HEK293 (cell line): ENCODE results near the gene TAS2R39.

ENCODE experiments used
- CTCF ChIA-PET: fragments of 350-600 bp; formaldehyde crosslinking; extraction: SDS; loops from one replicate; lab custom pipeline; 2021; ENCODE audit warnings: antibody characterized with exemption; lab: Yijun Ruan, JAX
- POLR2A ChIA-PET: fragments of 300-600 bp; formaldehyde crosslinking; extraction: SDS; loops from one replicate; lab custom pipeline; 2020; ENCODE audit warnings: antibody characterized with exemption, inconsistent platforms; lab: Yijun Ruan, JAX
- H3K27ac ChIP-seq: fragments of 200-500 bp; sonication (Bioruptor generic); 2 replicates; pipeline ENCODE4 v1.5.1; 2014; ENCODE audit warnings: low read depth, low read length, control low read depth, inconsistent platforms; ENCODE audit errors: extremely low read depth
- H3K36me3 ChIP-seq, 2 experiments: fragments of 200-500 bp in 1 of 2; sonication (Bioruptor generic) in 1 of 2; 1 replicate in 1 of 2; 2 replicates in 1 of 2; pipeline ENCODE4 v1.5.1; 2014 to 2017; ENCODE audit warnings: inconsistent platforms in 2 of 2, low read length in 2 of 2; ENCODE audit not compliant: control insufficient read depth in 2 of 2, insufficient read depth in 1 of 2
- H3K4me1 ChIP-seq: fragments of 200-500 bp; sonication (Bioruptor generic); 2 replicates; pipeline ENCODE4 v1.5.1; 2014; ENCODE audit warnings: mild to moderate bottlenecking, low read length, inconsistent platforms; ENCODE audit not compliant: control insufficient read depth, insufficient read depth
- H3K4me3 ChIP-seq: 2 replicates; pipeline ENCODE4 v1.5.1; 2011; ENCODE audit warnings: low read depth, mild to moderate bottlenecking, control low read depth, low read length, moderate library complexity
- H3K9me3 ChIP-seq: fragments of 200-500 bp; sonication (Bioruptor generic); 2 replicates; pipeline ENCODE4 v1.5.1; 2014; ENCODE audit warnings: low read depth, low read length, inconsistent platforms; ENCODE audit not compliant: control insufficient read depth, insufficient read depth
- BCL11B ChIP-seq: fragments of 450-650 bp; formaldehyde crosslinking; IDR thresholded peaks from 2 replicates; pipeline ENCODE4 v1.5.1; 2016; ENCODE audit warnings: low read depth, missing biosample characterization, missing genetic modification characterization
- ZFP41 ChIP-seq: fragments of 450-650 bp; formaldehyde crosslinking; IDR thresholded peaks from 2 replicates; pipeline ENCODE4 v1.5.1; 2016; ENCODE audit warnings: missing biosample characterization, missing genetic modification characterization, borderline replicate concordance
- ZFP69B ChIP-seq: fragments of 450-650 bp; formaldehyde crosslinking; IDR thresholded peaks from 2 replicates; pipeline ENCODE4 v1.5.1; 2016; ENCODE audit warnings: missing biosample characterization, missing genetic modification characterization
- ZNF157 ChIP-seq: fragments of 450-650 bp; formaldehyde crosslinking; IDR thresholded peaks from 2 replicates; pipeline ENCODE4 v1.5.1; 2016; ENCODE audit warnings: missing biosample characterization, missing genetic modification characterization
- ZNF202 ChIP-seq: fragments of 450-650 bp; formaldehyde crosslinking; IDR thresholded peaks from 2 replicates; pipeline ENCODE4 v1.5.1; 2016; ENCODE audit warnings: missing biosample characterization, missing genetic modification characterization, borderline replicate concordance
- ZNF239 ChIP-seq: fragments of 450-650 bp; formaldehyde crosslinking; IDR thresholded peaks from 2 replicates; pipeline ENCODE4 v1.5.1; 2016; ENCODE audit warnings: missing biosample characterization, missing genetic modification characterization
- ZNF335 ChIP-seq: fragments of 450-650 bp; formaldehyde crosslinking; conservative IDR thresholded peaks from 2 replicates; pipeline ENCODE4 v1.5.1; 2016; ENCODE audit warnings: missing biosample characterization, missing genetic modification characterization
- ZNF501 ChIP-seq: fragments of 450-650 bp; formaldehyde crosslinking; IDR thresholded peaks from 2 replicates; pipeline ENCODE4 v1.5.1; 2016; ENCODE audit warnings: missing biosample characterization, missing genetic modification characterization
- ZNF585B ChIP-seq: fragments of 450-650 bp; formaldehyde crosslinking; IDR thresholded peaks from 2 replicates; pipeline ENCODE4 v1.5.1; 2016; ENCODE audit warnings: missing biosample characterization, missing genetic modification characterization
- ZNF658 ChIP-seq: fragments of 450-650 bp; formaldehyde crosslinking; IDR thresholded peaks from 2 replicates; pipeline ENCODE4; 2016; ENCODE audit warnings: missing biosample characterization, missing genetic modification characterization
- ZNF664 ChIP-seq: fragments of 450-650 bp; formaldehyde crosslinking; IDR thresholded peaks from 2 replicates; pipeline ENCODE4 v1.5.1; 2016; ENCODE audit warnings: missing biosample characterization, missing genetic modification characterization
- ZNF670 ChIP-seq: fragments of 450-650 bp; formaldehyde crosslinking; IDR thresholded peaks from 2 replicates; pipeline ENCODE4 v1.5.1; 2016; ENCODE audit warnings: missing biosample characterization, missing genetic modification characterization, low read depth
- ZNF747 ChIP-seq: fragments of 450-650 bp; formaldehyde crosslinking; IDR thresholded peaks from 2 replicates; pipeline ENCODE4 v1.5.1; 2016; ENCODE audit warnings: missing biosample characterization, missing genetic modification characterization
- ZNF76 ChIP-seq: fragments of 450-650 bp; formaldehyde crosslinking; IDR thresholded peaks from 2 replicates; pipeline ENCODE4; 2016; ENCODE audit warnings: low read depth, missing biosample characterization, missing genetic modification characterization, borderline replicate concordance
- ZNF777 ChIP-seq: fragments of 450-650 bp; formaldehyde crosslinking; IDR thresholded peaks from 2 replicates; pipeline ENCODE4 v1.5.1; 2017; ENCODE audit warnings: missing biosample characterization, missing genetic modification characterization, borderline replicate concordance
- ZSCAN16 ChIP-seq: fragments of 450-650 bp; formaldehyde crosslinking; IDR thresholded peaks from 2 replicates; pipeline ENCODE4 v1.5.1; 2016; ENCODE audit warnings: missing biosample characterization, missing genetic modification characterization
- TF ChIP-seq, protein P1 (sequence below): fragments of 450-650 bp; formaldehyde crosslinking; IDR thresholded peaks from 2 replicates; pipeline ENCODE4 v1.5.1; 2016; ENCODE audit warnings: missing biosample characterization, missing genetic modification characterization
- TF ChIP-seq, protein P2 (sequence below): fragments of 450-650 bp; formaldehyde crosslinking; IDR thresholded peaks from 2 replicates; pipeline ENCODE4 v1.5.1; 2016; ENCODE audit warnings: missing biosample characterization, missing genetic modification characterization, low read depth
- TF ChIP-seq, protein P3 (sequence below): fragments of 450-650 bp; formaldehyde crosslinking; IDR thresholded peaks from 2 replicates; pipeline ENCODE4 v1.5.1; 2016; ENCODE audit warnings: missing biosample characterization, missing genetic modification characterization
- TF ChIP-seq, protein P4 (sequence below): fragments of 450-650 bp; formaldehyde crosslinking; IDR thresholded peaks from 2 replicates; pipeline ENCODE4 v1.5.1; 2017; ENCODE audit warnings: missing biosample characterization, missing genetic modification characterization
- TF ChIP-seq, protein P5 (sequence below): fragments of 450-650 bp; formaldehyde crosslinking; IDR thresholded peaks from 2 replicates; pipeline ENCODE4; 2016; ENCODE audit warnings: missing biosample characterization, missing genetic modification characterization
- TF ChIP-seq, protein P6 (sequence below): fragments of 450-650 bp; formaldehyde crosslinking; IDR thresholded peaks from 2 replicates; pipeline ENCODE4 v1.5.1; 2016; ENCODE audit warnings: missing biosample characterization, missing genetic modification characterization
- TF ChIP-seq, protein P7 (sequence below): fragments of 450-650 bp; formaldehyde crosslinking; conservative IDR thresholded peaks from 2 replicates; pipeline ENCODE4 v1.5.1; 2016; ENCODE audit warnings: low read depth, missing biosample characterization, missing genetic modification characterization

The TAS2R39 gene

DNA sequence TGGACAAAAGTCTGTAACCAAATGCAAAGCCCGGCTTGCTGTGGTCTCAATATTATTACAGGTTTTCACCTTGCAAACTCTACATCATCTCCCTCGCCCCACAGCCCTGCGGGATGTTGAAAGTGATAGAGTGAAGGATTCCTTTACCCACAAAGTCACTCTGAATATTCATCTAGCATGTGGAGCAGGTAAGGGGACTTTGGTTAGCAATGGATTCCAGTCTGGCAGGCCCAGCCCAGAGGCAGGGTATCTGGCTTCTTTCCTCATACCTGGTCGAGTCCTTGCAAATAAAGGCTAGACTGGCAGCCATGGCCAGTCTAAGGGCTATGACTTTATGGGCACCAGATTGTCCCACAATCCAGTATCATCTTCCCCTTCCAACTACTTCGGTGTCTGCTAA lies 41.8 kb downstream of the TAS2R39 start:
- H3K36me3 ChIP-seq: no peaks in the 10 kb centered on the region
- H3K27ac ChIP-seq: no peak overlapping the region
- H3K9me3 ChIP-seq: no peaks in the 10 kb centered on the region
- no peaks in the 10 kb centered on the region for H3K4me1 ChIP-seq
- TF ChIP-seq ZNF335 (tag by site-specific recombination) (no peak), ZNF76 (tag by site-specific recombination) (no peak), ZNF658 (no peak), ZNF202 (tag by site-specific recombination) (no peak), ZSCAN16 (tag by site-specific recombination) (no peak), ZNF157 (no peak)
- TF ChIP-seq, protein P1, sequence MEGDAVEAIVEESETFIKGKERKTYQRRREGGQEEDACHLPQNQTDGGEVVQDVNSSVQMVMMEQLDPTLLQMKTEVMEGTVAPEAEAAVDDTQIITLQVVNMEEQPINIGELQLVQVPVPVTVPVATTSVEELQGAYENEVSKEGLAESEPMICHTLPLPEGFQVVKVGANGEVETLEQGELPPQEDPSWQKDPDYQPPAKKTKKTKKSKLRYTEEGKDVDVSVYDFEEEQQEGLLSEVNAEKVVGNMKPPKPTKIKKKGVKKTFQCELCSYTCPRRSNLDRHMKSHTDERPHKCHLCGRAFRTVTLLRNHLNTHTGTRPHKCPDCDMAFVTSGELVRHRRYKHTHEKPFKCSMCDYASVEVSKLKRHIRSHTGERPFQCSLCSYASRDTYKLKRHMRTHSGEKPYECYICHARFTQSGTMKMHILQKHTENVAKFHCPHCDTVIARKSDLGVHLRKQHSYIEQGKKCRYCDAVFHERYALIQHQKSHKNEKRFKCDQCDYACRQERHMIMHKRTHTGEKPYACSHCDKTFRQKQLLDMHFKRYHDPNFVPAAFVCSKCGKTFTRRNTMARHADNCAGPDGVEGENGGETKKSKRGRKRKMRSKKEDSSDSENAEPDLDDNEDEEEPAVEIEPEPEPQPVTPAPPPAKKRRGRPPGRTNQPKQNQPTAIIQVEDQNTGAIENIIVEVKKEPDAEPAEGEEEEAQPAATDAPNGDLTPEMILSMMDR (tag by site-specific recombination): no peak
- TF ChIP-seq, protein P2, sequence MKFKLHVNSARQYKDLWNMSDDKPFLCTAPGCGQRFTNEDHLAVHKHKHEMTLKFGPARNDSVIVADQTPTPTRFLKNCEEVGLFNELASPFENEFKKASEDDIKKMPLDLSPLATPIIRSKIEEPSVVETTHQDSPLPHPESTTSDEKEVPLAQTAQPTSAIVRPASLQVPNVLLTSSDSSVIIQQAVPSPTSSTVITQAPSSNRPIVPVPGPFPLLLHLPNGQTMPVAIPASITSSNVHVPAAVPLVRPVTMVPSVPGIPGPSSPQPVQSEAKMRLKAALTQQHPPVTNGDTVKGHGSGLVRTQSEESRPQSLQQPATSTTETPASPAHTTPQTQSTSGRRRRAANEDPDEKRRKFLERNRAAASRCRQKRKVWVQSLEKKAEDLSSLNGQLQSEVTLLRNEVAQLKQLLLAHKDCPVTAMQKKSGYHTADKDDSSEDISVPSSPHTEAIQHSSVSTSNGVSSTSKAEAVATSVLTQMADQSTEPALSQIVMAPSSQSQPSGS (tag by site-specific recombination): no peak
- H3K4me3 ChIP-seq: no peak overlapping the region
- CTCF ChIA-PET: interaction anchor here (1.9 kb wide), 1 partner anchor 10 kb away, joined by 27 read pairs; no protein-coding TSS in a partner anchor
- POLR2A ChIA-PET: no interaction called here

DNA sequence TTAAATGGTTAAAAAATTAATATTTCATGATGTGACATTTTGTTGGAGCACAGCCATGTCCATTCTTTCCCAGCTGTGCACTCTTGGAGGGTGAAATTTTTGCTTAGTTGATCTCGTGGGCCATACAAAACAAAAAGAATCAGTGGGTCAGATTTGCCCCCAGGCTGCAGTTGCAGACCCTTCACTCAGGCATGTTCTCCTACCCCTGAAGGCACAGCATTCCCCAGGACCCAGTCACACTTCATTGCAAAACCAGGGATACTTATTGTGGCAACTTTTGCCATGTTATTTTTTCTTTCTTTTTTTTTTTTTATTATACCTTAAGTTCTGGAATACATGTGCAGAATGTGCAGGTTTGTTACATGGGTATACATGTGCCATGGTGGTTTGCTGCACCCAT lies 44.6 kb downstream of the TAS2R39 start:
- CTCF ChIA-PET: interaction anchor here (1.0 kb wide), 2 partner anchors 10 to 12 kb away, joined by 4 to 7 read pairs; no protein-coding TSS in a partner anchor
- TF ChIP-seq ZNF664 (tag by site-specific recombination) (no peak), ZNF501 (tag by site-specific recombination) (no peak), BCL11B (tag by site-specific recombination) (no peak), ZFP41 (no peak), ZFP69B (no peak), ZNF239 (tag by site-specific recombination) (no peak), ZNF747 (tag by site-specific recombination) (no peak), ZNF585B (tag by site-specific recombination) (no peak), ZNF670 (no peak), ZNF777 (tag by site-specific recombination) (no peak)
- TF ChIP-seq, protein P3, sequence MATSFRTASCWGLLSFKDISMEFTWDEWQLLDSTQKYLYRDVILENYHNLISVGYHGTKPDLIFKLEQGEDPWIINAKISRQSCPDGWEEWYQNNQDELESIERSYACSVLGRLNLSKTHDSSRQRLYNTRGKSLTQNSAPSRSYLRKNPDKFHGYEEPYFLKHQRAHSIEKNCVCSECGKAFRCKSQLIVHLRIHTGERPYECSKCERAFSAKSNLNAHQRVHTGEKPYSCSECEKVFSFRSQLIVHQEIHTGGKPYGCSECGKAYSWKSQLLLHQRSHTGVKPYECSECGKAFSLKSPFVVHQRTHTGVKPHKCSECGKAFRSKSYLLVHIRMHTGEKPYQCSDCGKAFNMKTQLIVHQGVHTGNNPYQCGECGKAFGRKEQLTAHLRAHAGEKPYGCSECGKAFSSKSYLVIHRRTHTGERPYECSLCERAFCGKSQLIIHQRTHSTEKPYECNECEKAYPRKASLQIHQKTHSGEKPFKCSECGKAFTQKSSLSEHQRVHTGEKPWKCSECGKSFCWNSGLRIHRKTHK (tag by site-specific recombination): no peak
- TF ChIP-seq, protein P4, sequence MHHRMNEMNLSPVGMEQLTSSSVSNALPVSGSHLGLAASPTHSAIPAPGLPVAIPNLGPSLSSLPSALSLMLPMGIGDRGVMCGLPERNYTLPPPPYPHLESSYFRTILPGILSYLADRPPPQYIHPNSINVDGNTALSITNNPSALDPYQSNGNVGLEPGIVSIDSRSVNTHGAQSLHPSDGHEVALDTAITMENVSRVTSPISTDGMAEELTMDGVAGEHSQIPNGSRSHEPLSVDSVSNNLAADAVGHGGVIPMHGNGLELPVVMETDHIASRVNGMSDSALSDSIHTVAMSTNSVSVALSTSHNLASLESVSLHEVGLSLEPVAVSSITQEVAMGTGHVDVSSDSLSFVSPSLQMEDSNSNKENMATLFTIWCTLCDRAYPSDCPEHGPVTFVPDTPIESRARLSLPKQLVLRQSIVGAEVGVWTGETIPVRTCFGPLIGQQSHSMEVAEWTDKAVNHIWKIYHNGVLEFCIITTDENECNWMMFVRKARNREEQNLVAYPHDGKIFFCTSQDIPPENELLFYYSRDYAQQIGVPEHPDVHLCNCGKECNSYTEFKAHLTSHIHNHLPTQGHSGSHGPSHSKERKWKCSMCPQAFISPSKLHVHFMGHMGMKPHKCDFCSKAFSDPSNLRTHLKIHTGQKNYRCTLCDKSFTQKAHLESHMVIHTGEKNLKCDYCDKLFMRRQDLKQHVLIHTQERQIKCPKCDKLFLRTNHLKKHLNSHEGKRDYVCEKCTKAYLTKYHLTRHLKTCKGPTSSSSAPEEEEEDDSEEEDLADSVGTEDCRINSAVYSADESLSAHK: no peak
- TF ChIP-seq, protein P5, sequence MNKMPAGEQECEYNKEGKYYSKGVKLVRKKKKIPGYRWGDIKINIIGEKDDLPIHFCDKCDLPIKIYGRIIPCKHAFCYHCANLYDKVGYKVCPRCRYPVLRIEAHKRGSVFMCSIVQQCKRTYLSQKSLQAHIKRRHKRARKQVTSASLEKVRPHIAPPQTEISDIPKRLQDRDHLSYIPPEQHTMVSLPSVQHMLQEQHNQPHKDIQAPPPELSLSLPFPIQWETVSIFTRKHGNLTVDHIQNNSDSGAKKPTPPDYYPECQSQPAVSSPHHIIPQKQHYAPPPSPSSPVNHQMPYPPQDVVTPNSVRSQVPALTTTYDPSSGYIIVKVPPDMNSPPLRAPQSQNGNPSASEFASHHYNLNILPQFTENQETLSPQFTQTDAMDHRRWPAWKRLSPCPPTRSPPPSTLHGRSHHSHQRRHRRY: no peak
- TF ChIP-seq, protein P6, sequence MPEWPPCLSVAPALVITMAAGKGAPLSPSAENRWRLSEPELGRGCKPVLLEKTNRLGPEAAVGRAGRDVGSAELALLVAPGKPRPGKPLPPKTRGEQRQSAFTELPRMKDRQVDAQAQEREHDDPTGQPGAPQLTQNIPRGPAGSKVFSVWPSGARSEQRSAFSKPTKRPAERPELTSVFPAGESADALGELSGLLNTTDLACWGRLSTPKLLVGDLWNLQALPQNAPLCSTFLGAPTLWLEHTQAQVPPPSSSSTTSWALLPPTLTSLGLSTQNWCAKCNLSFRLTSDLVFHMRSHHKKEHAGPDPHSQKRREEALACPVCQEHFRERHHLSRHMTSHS (tag by site-specific recombination): no peak
- TF ChIP-seq, protein P7, sequence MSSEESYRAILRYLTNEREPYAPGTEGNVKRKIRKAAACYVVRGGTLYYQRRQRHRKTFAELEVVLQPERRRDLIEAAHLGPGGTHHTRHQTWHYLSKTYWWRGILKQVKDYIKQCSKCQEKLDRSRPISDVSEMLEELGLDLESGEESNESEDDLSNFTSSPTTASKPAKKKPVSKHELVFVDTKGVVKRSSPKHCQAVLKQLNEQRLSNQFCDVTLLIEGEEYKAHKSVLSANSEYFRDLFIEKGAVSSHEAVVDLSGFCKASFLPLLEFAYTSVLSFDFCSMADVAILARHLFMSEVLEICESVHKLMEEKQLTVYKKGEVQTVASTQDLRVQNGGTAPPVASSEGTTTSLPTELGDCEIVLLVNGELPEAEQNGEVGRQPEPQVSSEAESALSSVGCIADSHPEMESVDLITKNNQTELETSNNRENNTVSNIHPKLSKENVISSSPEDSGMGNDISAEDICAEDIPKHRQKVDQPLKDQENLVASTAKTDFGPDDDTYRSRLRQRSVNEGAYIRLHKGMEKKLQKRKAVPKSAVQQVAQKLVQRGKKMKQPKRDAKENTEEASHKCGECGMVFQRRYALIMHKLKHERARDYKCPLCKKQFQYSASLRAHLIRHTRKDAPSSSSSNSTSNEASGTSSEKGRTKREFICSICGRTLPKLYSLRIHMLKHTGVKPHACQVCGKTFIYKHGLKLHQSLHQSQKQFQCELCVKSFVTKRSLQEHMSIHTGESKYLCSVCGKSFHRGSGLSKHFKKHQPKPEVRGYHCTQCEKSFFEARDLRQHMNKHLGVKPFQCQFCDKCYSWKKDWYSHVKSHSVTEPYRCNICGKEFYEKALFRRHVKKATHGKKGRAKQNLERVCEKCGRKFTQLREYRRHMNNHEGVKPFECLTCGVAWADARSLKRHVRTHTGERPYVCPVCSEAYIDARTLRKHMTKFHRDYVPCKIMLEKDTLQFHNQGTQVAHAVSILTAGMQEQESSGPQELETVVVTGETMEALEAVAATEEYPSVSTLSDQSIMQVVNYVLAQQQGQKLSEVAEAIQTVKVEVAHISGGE (tag by site-specific recombination): no peak

More for the DNA sequence above, 44.6 kb downstream of the TAS2R39 start:
- no peaks in the 10 kb centered on the region for H3K4me1 ChIP-seq
- H3K9me3 ChIP-seq: no peaks in the 10 kb centered on the region
- no peak overlapping the region for H3K27ac ChIP-seq
- no peak overlapping the region for H3K4me3 ChIP-seq
- POLR2A ChIA-PET: no interaction called here
- H3K36me3 ChIP-seq: no peaks in the 10 kb centered on the region
